Left lung (tissue), 10 donors: ENCODE results near the gene SGPP2. TPM values are rescaled to one million over a fixed set of nuclear protein-coding genes. Genes with fewer than 3 reads are reported as not detected.
A peak's percentile ranks its signal among the peaks of the same experiment; 100 is the strongest.
"Not testable (repeated sequence)": the region's sequence is repeated elsewhere in the genome, so short reads cannot be mapped to it uniquely, and the experiment has no call there.

Source experiments
- ATAC-seq: fragments of 200-7000 bp; cut with Tn5 transposase; one replicate; pipeline ENCODE4 v1.9.1; 2020; ENCODE audit warnings: moderate library complexity
- DNase-seq, 4 donors: peaks; one replicate each; pipeline ENCODE4 v3.0.0-alpha.2; 2013 to 2020
- H3K27ac ChIP-seq, 2 donors: fragments of 200-600 bp; sonication (generic) in 1 of 2; one replicate each; pipeline versions ENCODE4 v1.5.0 to v1.8.0; 2020 to 2021
- H3K27me3 ChIP-seq, 2 donors: fragments of 200-600 bp; sonication (generic) in 1 of 2; one replicate each; pipeline versions ENCODE4 v1.5.0 to v1.8.0; 2020 to 2021
- H3K36me3 ChIP-seq, 2 donors: fragments of 200-600 bp; sonication (generic) in 1 of 2; one replicate each; pipeline versions ENCODE4 v1.5.0 to v1.8.0; 2020 to 2021
- H3K4me1 ChIP-seq, 2 donors: fragments of 200-600 bp; one replicate each; pipeline ENCODE4 v1.8.0; 2021
- H3K4me3 ChIP-seq, 2 donors: fragments of 200-600 bp; sonication (generic) in 1 of 2; one replicate each; pipeline versions ENCODE4 v1.5.0 to v1.8.0; 2020 to 2021; ENCODE audit warnings: mild to moderate bottlenecking in 1 of 2
- H3K9me3 ChIP-seq, 2 donors: fragments of 200-600 bp; sonication (generic) in 1 of 2; one replicate each; pipeline versions ENCODE4 v1.5.0 to v1.8.0; 2020 to 2021
- CTCF ChIP-seq, 2 donors: fragments of 200-600 bp; sonication (generic) in 1 of 2; IDR thresholded peaks; one replicate each; pipeline versions ENCODE4 v1.5.0 to v1.8.0; 2021; ENCODE audit warnings: antibody characterized with exemption in 2 of 2
- intact Hi-C, 2 donors: fragments of 100-400 bp; cut with DNase I; formaldehyde crosslinking; loops; one replicate each; pipeline versions ENCODE4 v1.11.2 to v1.14.2; 2022
- polyA plus RNA-seq, 6 donors: library from polyadenylated mRNA; unstranded; fragments of 120-200 nt; gene quantifications; one replicate each; pipeline ENCODE4 v1.2.1, GENCODE V29; 2013; ENCODE audit not compliant: insufficient read length in 6 of 6
- total RNA-seq, 2 donors: library from RNA; stranded (reverse); fragmentation: NEBNext Ultra II Directional; extraction: Animal tissue kit (Norgen Biotek cat#: 25700); gene quantifications; one replicate each; pipeline ENCODE4 v1.2.1, GENCODE V29; 2021
- donor health status: DM: no; HTN: yes; CAD: no.
- donor health status: DM: no; HTN: no; CAD: no.

The SGPP2 gene
- total and polyA plus RNA-seq, 8 donors, result 2.2 to 31.2 (median 5.9) TPM

GRCh38 chr2:222404151-222404905 is 20.0 kb upstream of the SGPP2 start:
- H3K4me1 ChIP-seq, result no peaks in the 10 kb centered on the region
- no peak for TF ChIP-seq CTCF (IDR thresholded peaks at IDR 0.05)
- ATAC-seq (peak; percentile 66), DNase-seq (peak in 2 of 4 donors; percentile 74)
- no peaks in the 10 kb centered on the region for H3K9me3 ChIP-seq
- H3K27me3 ChIP-seq, result no peaks in the 10 kb centered on the region
- H3K27ac ChIP-seq, result peak overlapping the region in 1 of 2 donors; percentile 63
- H3K36me3 ChIP-seq, result no peaks in the 10 kb centered on the region
- H3K4me3 ChIP-seq, result no peak overlapping the region
- intact Hi-C loops, result no loop called here

GRCh38 chr2:222408684-222409083 is 15.7 kb upstream of the SGPP2 start:
- no peak overlapping the region for H3K27ac ChIP-seq
- H3K36me3 ChIP-seq, result no peaks in the 10 kb centered on the region
- H3K4me1 ChIP-seq, result no peaks in the 10 kb centered on the region
- no peak for ATAC-seq
- intact Hi-C loops, result no loop called here
- no peak for DNase-seq
- no peak overlapping the region for H3K4me3 ChIP-seq
- TF ChIP-seq CTCF (IDR thresholded peaks at IDR 0.05), result no peak
- peaks cover 0 to 6% of the 10 kb centered on the region in 2 donors for H3K9me3 ChIP-seq
- H3K27me3 ChIP-seq, result no peaks in the 10 kb centered on the region

- Histone ChIP-seq H3K36me3 (no peaks in the 10 kb centered on the region), H3K9me3 (peaks cover 0 to 11% of the 10 kb centered on the region in 2 donors), H3K4me3 (no peak overlapping the region), H3K27me3 (no peaks in the 10 kb centered on the region), H3K4me1 (no peaks in the 10 kb centered on the region), H3K27ac (no peak overlapping the region)
- TF ChIP-seq CTCF (IDR thresholded peaks at IDR 0.05), result no peak
- intact Hi-C loops, result no loop called here
- peak; percentile 96 for ATAC-seq
- peak in 2 of 4 donors; percentile 35 to 74 for DNase-seq
Measured at GRCh38 chr2:222410534-222410933, 13.8 kb upstream of the SGPP2 start.

GRCh38 chr2:222412334-222412733 is 12.0 kb upstream of the SGPP2 start:
- H3K4me1 ChIP-seq, H3K27me3 ChIP-seq, H3K36me3 ChIP-seq, DNase-seq, H3K27ac ChIP-seq, H3K4me3 ChIP-seq, ATAC-seq, intact Hi-C loops: not testable (repeated sequence)
- peaks cover 0 to 14% of the 10 kb centered on the region in 2 donors for H3K9me3 ChIP-seq

GRCh38 chr2:222413295-222413911 is 10.9 kb upstream of the SGPP2 start:
- Histone ChIP-seq H3K27ac (no peak overlapping the region), H3K4me1 (no peaks in the 10 kb centered on the region), H3K4me3 (no peak overlapping the region), H3K9me3 (peaks cover 0 to 14% of the 10 kb centered on the region in 2 donors), H3K27me3 (no peaks in the 10 kb centered on the region), H3K36me3 (no peaks in the 10 kb centered on the region)
- intact Hi-C loops, result no loop called here
- DNase-seq (no peak), ATAC-seq (no peak)
- no peak for TF ChIP-seq CTCF (IDR thresholded peaks at IDR 0.05)
